PFSK-1 (cell line): ENCODE results near the gene ABCC4.

Experiments
- FOXP2 ChIP-seq: optimal IDR thresholded peaks from 2 replicates; pipeline ENCODE3; 2011; ENCODE audit warnings: borderline replicate concordance, control low read depth, inconsistent platforms; ENCODE audit not compliant: insufficient read depth; ENCODE audit errors: extremely low read length, extremely low read depth
- POLR2AphosphoS5 ChIP-seq: IDR thresholded peaks from 2 replicates; pipeline ENCODE4 v1.6.1; 2012; ENCODE audit warnings: low read depth, mild to moderate bottlenecking, control low read depth, low read length, moderate library complexity
- REST ChIP-seq, 2 experiments: IDR thresholded peaks; 2 replicates each; pipeline versions ENCODE4 v1.6.1 to v1.8.0; 2011 to 2012; ENCODE audit warnings: low read depth in 2 of 2, low read length in 2 of 2, control low read depth in 1 of 2, inconsistent platforms in 1 of 2, mild to moderate bottlenecking in 1 of 2, moderate library complexity in 1 of 2; ENCODE audit not compliant: insufficient read depth in 1 of 2
- TAF1 ChIP-seq: IDR thresholded peaks from 2 replicates; pipeline ENCODE4 v1.6.1; 2012; ENCODE audit warnings: low read length, control low read depth, borderline replicate concordance; ENCODE audit not compliant: insufficient read depth

GRCh38 chr13:95226050-95226449, 75.2 kb downstream of the ABCC4 start:
- no peak for TF ChIP-seq POLR2AphosphoS5
- no peak for TF ChIP-seq REST (IDR thresholded peaks at IDR 0.05; ENCODE audit: insufficient read depth in 1 of 2, low read depth in 2 of 2, low read length in 2 of 2)
- no peak for TF ChIP-seq TAF1
- no peak for TF ChIP-seq FOXP2
